Measurements from ENCODE around the gene DNASE1L1. TPM values are rescaled to one million over a fixed set of nuclear protein-coding genes. Genes with fewer than 3 reads are reported as not detected.

Gene DNASE1L1
- polyA plus RNA-seq, 4 donors, result 17.0 to 27.4 (median 21.7) TPM

DNA sequence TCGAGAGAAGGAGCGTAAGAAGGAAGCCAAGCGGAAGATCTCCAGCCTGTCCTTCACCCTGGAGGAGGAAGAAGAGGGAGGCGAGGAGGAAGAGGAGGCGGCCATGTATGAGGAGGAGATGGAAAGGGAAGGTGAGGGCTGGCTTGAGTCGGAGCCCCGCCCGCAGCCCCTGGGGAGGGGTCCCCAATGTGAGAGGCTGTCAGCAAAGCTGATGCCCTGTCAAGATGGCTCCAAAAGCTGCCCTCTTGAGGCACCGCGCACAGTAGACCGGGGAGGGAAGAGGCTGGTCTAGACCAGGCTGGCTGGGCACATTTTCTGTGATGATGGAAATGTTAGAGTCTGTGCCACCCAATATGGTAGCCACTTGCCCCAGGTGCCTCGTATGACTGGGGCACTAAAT lies 37.4 kb upstream of the DNASE1L1 start:
- Histone ChIP-seq H3K27me3 (ENCODE audit: control insufficient read depth in 3 of 3, insufficient read depth in 3 of 3, low read length in 3 of 3) (no peaks in the 10 kb centered on the region), H3K36me3 (ENCODE audit: control insufficient read depth in 3 of 3, insufficient read depth in 2 of 3, low read depth in 1 of 3, low read length in 3 of 3) (peaks cover 0 to 72% (median 4%) of the 10 kb centered on the region in 3 donors), H3K4me1 (ENCODE audit: control insufficient read depth in 3 of 3, insufficient read depth in 2 of 3, low read depth in 1 of 3, low read length in 2 of 3) (peaks cover 0 to 14% (median 0%) of the 10 kb centered on the region in 3 donors), H3K4me3 (ENCODE audit: low read depth in 1 of 3, low read length in 3 of 3) (no peak overlapping the region), H3K9me3 (ENCODE audit: control insufficient read depth in 2 of 2, insufficient read depth in 1 of 2, low read depth in 1 of 2, low read length in 1 of 2) (no peaks in the 10 kb centered on the region), H3K27ac (ENCODE audit: low read depth in 1 of 3, low read length in 2 of 3) (no peak overlapping the region)
- 87 to 94% (median 93%) methylated on average over 10 to 12 of the region's 12 CpGs for WGBS, 3 donors
- no peak for FAIRE-seq
- DNase-seq, result no peak

GRCh38 chrX:154445776-154446175 lies 36.7 kb upstream of the DNASE1L1 start:
- Histone ChIP-seq H3K4me1 (ENCODE audit: control insufficient read depth in 3 of 3, insufficient read depth in 2 of 3, low read depth in 1 of 3, low read length in 2 of 3) (peaks cover 0 to 14% (median 0%) of the 10 kb centered on the region in 3 donors), H3K36me3 (ENCODE audit: control insufficient read depth in 3 of 3, insufficient read depth in 2 of 3, low read depth in 1 of 3, low read length in 3 of 3) (peaks cover 0 to 72% (median 4%) of the 10 kb centered on the region in 3 donors), H3K4me3 (ENCODE audit: low read depth in 1 of 3, low read length in 3 of 3) (no peak overlapping the region), H3K27me3 (ENCODE audit: control insufficient read depth in 3 of 3, insufficient read depth in 3 of 3, low read length in 3 of 3) (no peaks in the 10 kb centered on the region), H3K9me3 (ENCODE audit: control insufficient read depth in 2 of 2, insufficient read depth in 1 of 2, low read depth in 1 of 2, low read length in 1 of 2) (no peaks in the 10 kb centered on the region), H3K27ac (ENCODE audit: low read depth in 1 of 3, low read length in 2 of 3) (no peak overlapping the region)
- FAIRE-seq, result no peak
- DNase-seq, result no peak
- WGBS, 3 donors, result 95 to 96% (median 95%) methylated on average over 8 to 16 of the region's 16 CpGs

GRCh38 chrX:154444755-154445246 lies 35.7 kb upstream of the DNASE1L1 start:
- no peak for DNase-seq

DNA sequence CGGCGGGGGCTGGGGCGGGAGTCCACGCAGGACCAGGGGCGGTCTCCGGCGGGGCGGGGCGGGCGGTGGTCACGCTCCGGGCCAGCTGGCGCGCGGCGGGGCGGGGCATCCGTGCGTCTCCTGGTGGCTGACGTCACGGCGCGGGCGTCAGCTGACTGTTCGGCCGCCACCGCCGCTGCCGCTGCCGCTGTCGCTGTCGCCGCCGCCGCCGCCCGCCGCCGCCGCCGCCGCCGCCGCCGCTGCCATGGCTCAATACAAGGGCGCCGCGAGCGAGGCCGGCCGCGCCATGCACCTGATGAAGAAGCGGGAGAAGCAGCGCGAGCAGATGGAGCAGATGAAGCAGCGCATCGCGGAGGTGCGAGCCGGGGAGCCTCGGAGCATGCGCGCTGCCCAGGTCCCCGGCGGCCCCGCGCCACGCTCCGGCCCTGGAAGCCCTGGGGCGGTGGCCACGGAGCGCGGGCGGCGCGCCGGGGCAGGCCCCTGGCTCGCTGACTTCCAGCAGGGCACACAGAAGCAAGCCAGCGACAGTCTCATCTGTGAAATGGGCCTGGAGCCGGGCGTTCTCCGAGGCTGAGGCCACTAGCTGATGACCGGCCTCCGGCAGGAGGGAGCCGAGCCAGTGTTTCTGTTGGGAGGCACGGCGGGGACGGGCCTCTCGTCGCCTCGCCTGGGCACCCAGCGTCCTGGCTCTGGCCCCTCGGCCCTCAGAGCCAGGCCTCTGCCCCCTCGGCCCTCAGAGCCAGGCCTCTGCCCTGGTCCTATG lies 35.1 kb upstream of the DNASE1L1 start, which contains the start of gene FAM50A:
Gene FAM50A, plus strand, starts transcription at position 150 of the 763 bp plus-strand sequence. Its CDS starts 95 bp downstream, at position 245.
- FAIRE-seq (no peak), DNase-seq (peak; percentile 70 to 86)
- Histone ChIP-seq H3K27me3 (ENCODE audit: control insufficient read depth in 3 of 3, insufficient read depth in 3 of 3, low read length in 3 of 3) (no peaks in the 10 kb centered on the region), H3K4me3 (ENCODE audit: low read depth in 1 of 3, low read length in 3 of 3) (peak within 1 kb of the TSS; percentile 60 to 63 (median 60)), H3K4me1 (ENCODE audit: control insufficient read depth in 3 of 3, insufficient read depth in 2 of 3, low read depth in 1 of 3, low read length in 2 of 3) (peaks cover 0 to 14% (median 0%) of the 10 kb centered on the region in 3 donors), H3K36me3 (ENCODE audit: control insufficient read depth in 3 of 3, insufficient read depth in 2 of 3, low read depth in 1 of 3, low read length in 3 of 3) (peaks cover 0 to 71% (median 4%) of the 10 kb centered on the region in 3 donors), H3K9me3 (ENCODE audit: control insufficient read depth in 2 of 2, insufficient read depth in 1 of 2, low read depth in 1 of 2, low read length in 1 of 2) (no peaks in the 10 kb centered on the region), H3K27ac (ENCODE audit: low read depth in 1 of 3, low read length in 2 of 3) (peak within 1 kb of the TSS; percentile 51 to 78 (median 74))
- WGBS, 3 donors, result 2 to 38% (median 3%) methylated on average over 7 to 94 of the region's 94 CpGs

More at GRCh38 chrX:154444755-154445246, 35.7 kb upstream of the DNASE1L1 start:
- WGBS, 3 donors, result 30 to 69% (median 55%) methylated on average over 6 to 13 of the region's 13 CpGs
- Histone ChIP-seq H3K4me1 (ENCODE audit: control insufficient read depth in 3 of 3, insufficient read depth in 2 of 3, low read depth in 1 of 3, low read length in 2 of 3) (peaks cover 0 to 14% (median 0%) of the 10 kb centered on the region in 3 donors), H3K36me3 (ENCODE audit: control insufficient read depth in 3 of 3, insufficient read depth in 2 of 3, low read depth in 1 of 3, low read length in 3 of 3) (peaks cover 0 to 72% (median 4%) of the 10 kb centered on the region in 3 donors), H3K27ac (ENCODE audit: low read depth in 1 of 3, low read length in 2 of 3) (peak overlapping the region in 1 of 3 donors; percentile 71), H3K27me3 (ENCODE audit: control insufficient read depth in 3 of 3, insufficient read depth in 3 of 3, low read length in 3 of 3) (no peaks in the 10 kb centered on the region), H3K4me3 (ENCODE audit: low read depth in 1 of 3, low read length in 3 of 3) (peak overlapping the region; percentile 60 to 63 (median 60)), H3K9me3 (ENCODE audit: control insufficient read depth in 2 of 2, insufficient read depth in 1 of 2, low read depth in 1 of 2, low read length in 1 of 2) (no peaks in the 10 kb centered on the region)
- FAIRE-seq, result no peak

DNA sequence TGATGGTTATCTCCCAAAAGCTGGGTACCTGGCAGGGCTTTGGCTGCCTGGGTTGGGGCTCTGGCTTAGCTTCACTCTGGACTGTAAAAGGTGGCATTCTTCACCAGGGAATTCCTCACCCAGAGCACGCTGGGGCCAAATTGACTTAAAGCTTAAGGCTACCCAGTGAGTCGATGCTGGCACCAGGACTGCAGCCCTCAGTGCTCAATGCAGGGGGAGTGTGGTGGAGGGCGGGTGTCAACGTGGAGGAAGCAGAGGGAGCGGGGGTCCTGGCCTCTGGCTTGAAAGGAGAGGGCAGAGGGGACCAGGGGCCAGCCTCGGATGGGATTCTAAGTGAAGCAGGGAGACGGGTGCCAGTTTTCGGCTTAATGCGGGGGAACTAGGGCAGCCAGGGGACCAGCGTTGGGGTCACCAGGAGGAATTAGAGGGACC lies 34.4 kb upstream of the DNASE1L1 start:
- DNase-seq (peak in 1 of 2 donors; percentile 5), FAIRE-seq (no peak)
- peak overlapping the region; percentile 47 to 78 (median 74) for H3K27ac ChIP-seq (ENCODE audit: low read depth in 1 of 3, low read length in 2 of 3)
- peak overlapping the region in 2 of 3 donors; percentile 37 to 63 for H3K4me3 ChIP-seq (ENCODE audit: low read depth in 1 of 3, low read length in 3 of 3)
- 15 to 39% (median 37%) methylated on average over 4 to 10 of the region's 10 CpGs for WGBS, 3 donors
- H3K9me3 ChIP-seq (ENCODE audit: control insufficient read depth in 2 of 2, insufficient read depth in 1 of 2, low read depth in 1 of 2, low read length in 1 of 2), result no peaks in the 10 kb centered on the region
- H3K4me1 ChIP-seq (ENCODE audit: control insufficient read depth in 3 of 3, insufficient read depth in 2 of 3, low read depth in 1 of 3, low read length in 2 of 3), result peaks cover 0 to 15% (median 0%) of the 10 kb centered on the region in 3 donors
- H3K27me3 ChIP-seq (ENCODE audit: control insufficient read depth in 3 of 3, insufficient read depth in 3 of 3, low read length in 3 of 3), result no peaks in the 10 kb centered on the region
- H3K36me3 ChIP-seq (ENCODE audit: control insufficient read depth in 3 of 3, insufficient read depth in 2 of 3, low read depth in 1 of 3, low read length in 3 of 3), result peaks cover 0 to 71% (median 4%) of the 10 kb centered on the region in 3 donors

GRCh38 chrX:154441984-154442707 lies 33.1 kb upstream of the DNASE1L1 start:
- no peak for FAIRE-seq
- Histone ChIP-seq H3K27me3 (ENCODE audit: control insufficient read depth in 3 of 3, insufficient read depth in 3 of 3, low read length in 3 of 3) (no peaks in the 10 kb centered on the region), H3K36me3 (ENCODE audit: control insufficient read depth in 3 of 3, insufficient read depth in 2 of 3, low read depth in 1 of 3, low read length in 3 of 3) (peaks cover 0 to 65% (median 4%) of the 10 kb centered on the region in 3 donors), H3K4me3 (ENCODE audit: low read depth in 1 of 3, low read length in 3 of 3) (no peak overlapping the region), H3K4me1 (ENCODE audit: control insufficient read depth in 3 of 3, insufficient read depth in 2 of 3, low read depth in 1 of 3, low read length in 2 of 3) (peaks cover 0 to 22% (median 0%) of the 10 kb centered on the region in 3 donors), H3K27ac (ENCODE audit: low read depth in 1 of 3, low read length in 2 of 3) (no peak overlapping the region), H3K9me3 (ENCODE audit: control insufficient read depth in 2 of 2, insufficient read depth in 1 of 2, low read depth in 1 of 2, low read length in 1 of 2) (no peaks in the 10 kb centered on the region)
- 60 to 79% (median 68%) methylated on average over 17 to 21 of the region's 21 CpGs for WGBS, 3 donors
- DNase-seq, result peak in 1 of 2 donors; percentile 27

DNA sequence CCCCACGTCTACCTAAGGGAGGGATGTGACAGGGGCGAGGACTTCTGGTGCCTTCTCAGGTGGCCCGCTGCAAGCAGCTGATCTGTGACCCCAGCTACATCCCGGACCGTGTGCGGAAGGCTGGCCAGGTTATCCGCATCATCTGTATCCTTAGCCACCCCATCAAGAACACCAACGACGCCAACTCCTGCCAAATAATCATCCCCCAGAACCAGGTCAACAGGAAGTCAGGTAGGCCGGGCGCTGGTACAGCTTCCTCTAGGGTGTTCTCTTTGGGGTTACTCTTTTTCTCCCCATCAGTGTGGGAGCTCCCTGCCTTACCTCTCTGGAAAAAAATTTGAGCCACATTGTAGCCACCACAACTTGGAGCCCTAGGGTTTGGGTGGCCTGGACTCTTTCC lies 32.5 kb upstream of the DNASE1L1 start:
- Histone ChIP-seq H3K27me3 (ENCODE audit: control insufficient read depth in 3 of 3, insufficient read depth in 3 of 3, low read length in 3 of 3) (no peaks in the 10 kb centered on the region), H3K27ac (ENCODE audit: low read depth in 1 of 3, low read length in 2 of 3) (no peak overlapping the region), H3K4me3 (ENCODE audit: low read depth in 1 of 3, low read length in 3 of 3) (no peak overlapping the region), H3K4me1 (ENCODE audit: control insufficient read depth in 3 of 3, insufficient read depth in 2 of 3, low read depth in 1 of 3, low read length in 2 of 3) (peaks cover 0 to 22% (median 0%) of the 10 kb centered on the region in 3 donors), H3K36me3 (ENCODE audit: control insufficient read depth in 3 of 3, insufficient read depth in 2 of 3, low read depth in 1 of 3, low read length in 3 of 3) (peaks cover 0 to 61% (median 4%) of the 10 kb centered on the region in 3 donors), H3K9me3 (ENCODE audit: control insufficient read depth in 2 of 2, insufficient read depth in 1 of 2, low read depth in 1 of 2, low read length in 1 of 2) (no peaks in the 10 kb centered on the region)
- 84 to 94% (median 86%) methylated on average over 10 to 11 of the region's 11 CpGs for WGBS, 3 donors
- FAIRE-seq, result no peak
- DNase-seq, result no peak

Measured in small intestine (tissue), 7 donors.